ENCODE measurements around the gene HNRNPAB. TPM values are rescaled to one million over a fixed set of nuclear protein-coding genes. Genes with fewer than 3 reads are reported as not detected.

Gene HNRNPAB
- total and polyA plus RNA-seq, 9 of the 15 experiments (the other 6 are each of a cell fraction or from before 2014, with no cell fraction given) = 34.6 to 425 (median 236) TPM

GRCh38 chr5:178237431-178238312, 33.3 kb downstream of the HNRNPAB start:
- no peaks in the 10 kb centered on the region for H3K9me3 ChIP-seq (replicated peaks; ENCODE audit: control insufficient read depth, insufficient read depth, low read depth, low read length)
- peak overlapping the region; percentile 75 for H2AFZ ChIP-seq (ENCODE audit: low read depth, low read length)
- H3K4me2 ChIP-seq (ENCODE audit: insufficient read depth, low read length) = no peak overlapping the region
- no peaks in the 10 kb centered on the region for H3K79me2 ChIP-seq (ENCODE audit: control insufficient read depth, insufficient read depth, low read length)
- in situ Hi-C loops (cut with MboI) = no loop called here
- no peak overlapping the region for H3K27ac ChIP-seq (ENCODE audit: extremely low read depth, low read depth, low read length)
- no peak for ATAC-seq
- H3K27me3 ChIP-seq (ENCODE audit: control insufficient read depth in 2 of 2, insufficient read depth in 2 of 2, low read length in 2 of 2) = peaks cover 0 to 10% of the 10 kb centered on the region in 2 experiments; a peak in 3 of 5 replicates
- no peaks in the 10 kb centered on the region for H3K36me3 ChIP-seq (ENCODE audit: control insufficient read depth, insufficient read depth, low read length)
- no peak for TF ChIP-seq MYBL2 (IDR thresholded peaks at IDR 0.05; ENCODE audit: low read depth)
- no peak for TF ChIP-seq MYBL2 (CRISPR knock-in tag; IDR thresholded peaks at IDR 0.05; ENCODE audit: borderline replicate concordance)
- 0 out of 2 replicates have a peak, but pooled peaks have one; percentile 24 for TF ChIP-seq MAX (CRISPR knock-in tag; IDR thresholded peaks at IDR 0.05)
- H3K9me1 ChIP-seq (ENCODE audit: control insufficient read depth, insufficient read depth, low read length) = no peaks in the 10 kb centered on the region
- 69% methylated on average over 12 of the region's 13 CpGs for WGBS (ENCODE audit: insufficient coverage, low coverage, missing lambda C conversion rate)
- H4K20me1 ChIP-seq (replicated peaks; ENCODE audit: control insufficient read depth, insufficient read depth, low read length) = no peaks in the 10 kb centered on the region
- POLR2A ChIA-PET = interaction anchor here (1.0 to 1.2 kb wide), 2 partner anchors 21 to 24 kb away, joined by 3 to 4 read pairs; no protein-coding TSS in a partner anchor
- no TSS peak for BruUV-seq (replicated peaks)
- no peak overlapping the region for H3K4me3 ChIP-seq
- CTCF ChIA-PET (ENCODE audit: low intra/inter-chr PET ratio) = no interaction called here
- no peak for FAIRE-seq
- DNase-seq (ENCODE audit: extremely low read depth in 1 of 4, low spot score in 3 of 4) = no peak
- peak overlapping the region in 1 of 2 experiments; percentile 68; a peak in 1 of 4 replicates for H3K9ac ChIP-seq (ENCODE audit: insufficient read depth in 1 of 2, low read depth in 2 of 2, low read length in 2 of 2)
- H3K4me1 ChIP-seq (replicated peaks in 1 of 2; ENCODE audit: control insufficient read depth in 2 of 2, insufficient read depth in 2 of 2, low read length in 2 of 2) = peaks cover 25 to 39% of the 10 kb centered on the region in 2 experiments
- intact Hi-C loops (cut with micrococcal nuclease) = loop anchor here (5.0 kb wide), 2 partner anchors 315 to 600 kb away; no protein-coding TSS in a partner anchor

GRCh38 chr5:178238313-178238635, 33.9 kb downstream of the HNRNPAB start:
- no TSS peak for BruUV-seq (replicated peaks)
- no peak overlapping the region for H3K27ac ChIP-seq (ENCODE audit: extremely low read depth, low read depth, low read length)
- peaks cover 19 to 34% of the 10 kb centered on the region in 2 experiments for H3K4me1 ChIP-seq (replicated peaks in 1 of 2; ENCODE audit: control insufficient read depth in 2 of 2, insufficient read depth in 2 of 2, low read length in 2 of 2)
- H4K20me1 ChIP-seq (replicated peaks; ENCODE audit: control insufficient read depth, insufficient read depth, low read length) = no peaks in the 10 kb centered on the region
- ChIA-PET POLR2A (interaction anchor here (1.0 to 1.2 kb wide), 2 partner anchors 22 to 24 kb away, joined by 3 to 4 read pairs; no protein-coding TSS in a partner anchor), CTCF (ENCODE audit: low intra/inter-chr PET ratio) (no interaction called here)
- no peaks in the 10 kb centered on the region for H3K9me1 ChIP-seq (ENCODE audit: control insufficient read depth, insufficient read depth, low read length)
- intact Hi-C loops (cut with micrococcal nuclease) = loop anchor here (5.0 kb wide), 2 partner anchors 314 to 599 kb away; no protein-coding TSS in a partner anchor
- 78% methylated on average over 6 of the region's 6 CpGs for WGBS (ENCODE audit: insufficient coverage, low coverage, missing lambda C conversion rate)
- H2AFZ ChIP-seq (ENCODE audit: low read depth, low read length) = no peak overlapping the region
- DNase-seq (ENCODE audit: extremely low read depth in 1 of 4, low spot score in 3 of 4) (no peak), FAIRE-seq (no peak), ATAC-seq (no peak)
- H3K4me2 ChIP-seq (ENCODE audit: insufficient read depth, low read length) = no peak overlapping the region
- H3K27me3 ChIP-seq (ENCODE audit: control insufficient read depth in 2 of 2, insufficient read depth in 2 of 2, low read length in 2 of 2) = peaks cover 0 to 13% of the 10 kb centered on the region in 2 experiments; a peak in 3 of 5 replicates
- in situ Hi-C loops (cut with MboI) = no loop called here
- TF ChIP-seq NCOA2 (IDR thresholded peaks at IDR 0.05; ENCODE audit: partially characterized antibody in 2 of 2) (no peak), IRF1 (CRISPR knock-in tag; IDR thresholded peaks at IDR 0.05; ENCODE audit: borderline replicate concordance) (no peak), ETS1 (conservative IDR thresholded peaks at IDR 0.05; ENCODE audit: control insufficient read depth, low read depth, low read length) (no peak), E2F1 (CRISPR knock-in tag; IDR thresholded peaks at IDR 0.05) (no peak)
- no peaks in the 10 kb centered on the region for H3K79me2 ChIP-seq (ENCODE audit: control insufficient read depth, insufficient read depth, low read length)
- H3K9me3 ChIP-seq (replicated peaks; ENCODE audit: control insufficient read depth, insufficient read depth, low read depth, low read length) = no peaks in the 10 kb centered on the region
- H3K4me3 ChIP-seq = no peak overlapping the region
- H3K9ac ChIP-seq (ENCODE audit: insufficient read depth in 1 of 2, low read depth in 2 of 2, low read length in 2 of 2) = no peak overlapping the region
- no peaks in the 10 kb centered on the region for H3K36me3 ChIP-seq (ENCODE audit: control insufficient read depth, insufficient read depth, low read length)

Data from K562 (cell line).